GM18909 (cell line): ENCODE results near the gene LAMA3.
"Not testable (repeated sequence)": the region's sequence is repeated elsewhere in the genome, so short reads cannot be mapped to it uniquely, and the experiment has no call there.

Source experiments
- ATAC-seq: cut with Tn5 transposase; IDR thresholded peaks from one replicate; pipeline ENCODE4 v1.9.1; 2021; ENCODE audit warnings: mild to moderate bottlenecking; ENCODE audit not compliant: unreplicated experiment, poor library complexity

LAMA3 gene

DNA sequence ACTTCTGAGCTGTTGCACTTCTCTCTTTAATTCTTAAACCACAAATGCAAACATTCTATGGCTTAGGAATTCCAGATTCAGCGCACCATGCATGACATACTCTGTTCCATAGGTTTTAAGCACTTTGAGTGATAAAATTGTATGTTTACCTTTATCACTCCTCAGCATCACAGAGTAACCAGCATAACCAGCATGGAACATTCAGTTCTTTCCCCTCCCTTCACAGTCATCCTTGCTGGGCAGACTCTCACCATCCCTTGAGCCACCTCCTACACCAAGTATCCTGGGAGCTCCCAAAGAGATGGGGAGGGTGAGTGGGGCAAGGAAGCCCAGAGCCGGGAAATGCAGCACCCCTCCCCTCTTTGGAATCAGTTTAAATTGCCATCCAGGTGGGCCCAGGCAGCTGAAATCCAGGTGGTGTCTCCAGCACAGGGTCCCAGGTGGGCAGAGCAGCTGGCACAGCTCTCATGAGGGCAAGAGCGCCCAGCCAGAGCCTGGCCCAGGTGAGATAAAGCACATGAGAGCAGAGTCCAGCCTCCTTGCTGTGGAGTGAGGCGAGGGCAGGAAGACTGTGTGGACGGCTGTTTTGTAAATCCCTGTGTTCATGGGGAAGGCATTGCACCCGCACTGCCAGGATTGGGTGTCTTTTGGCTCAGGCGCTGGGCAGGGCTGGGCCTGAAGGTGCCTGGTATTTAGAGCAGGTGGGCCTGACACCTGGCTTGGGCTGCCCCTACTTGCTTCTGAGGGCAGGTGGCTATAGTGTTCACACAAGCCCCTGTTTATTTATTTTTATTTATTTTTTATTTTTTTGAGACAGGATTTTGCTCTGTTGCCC is 36.8 kb downstream of the LAMA3 start:
- no peak for ATAC-seq

DNA sequence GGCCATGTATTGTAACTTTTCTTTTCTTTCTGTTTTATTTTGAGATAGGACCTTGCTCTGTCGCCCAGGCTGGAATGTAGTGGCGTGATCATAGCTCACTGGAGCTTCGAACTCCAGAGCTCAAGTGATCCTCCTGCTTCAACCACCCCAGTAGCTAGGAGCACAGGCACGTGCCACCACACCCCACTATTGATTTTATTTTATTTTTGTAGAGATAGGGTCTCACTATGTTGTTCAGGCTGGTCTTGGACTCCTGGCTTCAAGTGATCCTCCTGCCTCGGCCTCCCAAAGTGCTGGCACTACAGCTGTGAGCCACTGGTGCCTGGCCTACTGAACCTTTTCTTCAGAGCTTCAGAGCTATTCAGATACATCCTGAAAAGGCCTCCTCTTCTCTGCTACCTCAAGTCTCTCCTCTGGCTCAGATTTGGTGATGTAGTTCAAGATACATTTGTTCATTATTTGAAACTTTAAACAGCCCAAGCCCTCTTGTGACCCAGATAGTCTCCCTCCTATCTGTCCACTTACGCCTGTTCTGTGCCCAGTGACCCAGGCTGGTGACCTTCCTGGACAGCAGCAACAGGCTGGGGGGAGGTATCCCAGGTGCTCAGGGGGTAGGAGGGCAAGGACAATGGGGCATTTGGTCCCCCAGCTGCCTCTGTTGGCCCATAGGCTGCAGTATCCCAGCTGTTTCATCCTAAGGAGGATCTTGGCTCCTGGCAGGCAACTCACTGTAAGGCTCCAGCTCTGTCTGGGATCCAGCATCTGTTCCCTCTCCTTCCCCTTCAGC is 38.6 kb downstream of the LAMA3 start:
- ATAC-seq: no peak

DNA sequence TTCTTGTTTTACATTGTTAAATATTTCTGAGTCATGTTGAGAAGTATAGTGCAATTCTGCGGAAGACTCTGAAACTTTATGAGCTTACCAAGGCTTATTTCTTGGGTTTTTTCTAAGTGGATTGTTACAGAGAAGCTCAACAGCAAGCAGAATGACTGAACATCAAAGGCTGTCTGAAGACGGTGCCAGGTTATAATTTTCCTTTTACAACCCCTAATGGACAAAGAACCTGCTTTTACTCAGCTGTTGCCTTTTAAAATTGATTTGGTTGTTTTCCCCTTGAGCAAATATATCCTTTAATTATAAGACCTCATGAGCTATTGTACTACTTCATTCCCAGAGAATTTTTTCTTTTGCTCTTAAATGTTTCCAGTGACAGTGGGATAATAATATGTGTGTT is 41.6 kb downstream of the LAMA3 start:
- ATAC-seq: no peak

DNA sequence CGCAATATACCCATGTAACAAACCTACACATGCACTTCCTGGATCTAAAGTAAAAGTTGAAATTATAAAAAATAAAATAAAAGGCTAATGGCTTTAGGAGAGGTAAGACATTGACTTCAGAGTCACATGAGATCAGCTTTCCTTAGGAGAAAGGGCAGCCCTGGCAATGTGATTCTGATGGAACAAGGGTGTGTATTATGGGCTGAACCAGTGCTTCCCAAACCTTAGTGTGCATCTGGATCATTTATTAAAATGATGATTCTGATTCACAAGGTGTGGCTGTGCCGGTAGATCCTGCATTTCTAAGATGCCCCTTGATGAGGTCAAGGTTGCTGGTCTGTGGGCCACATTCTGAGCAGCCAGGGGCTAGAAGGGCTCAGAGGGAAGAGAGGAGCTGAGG is 42.6 kb downstream of the LAMA3 start:
- no peak for ATAC-seq

- no peak for ATAC-seq
Measured at GRCh38 chr18:23732439-23732838, 43.2 kb downstream of the LAMA3 start.

GRCh38 chr18:23733265-23733664 is 44.0 kb downstream of the LAMA3 start:
- not testable (repeated sequence) for ATAC-seq

DNA sequence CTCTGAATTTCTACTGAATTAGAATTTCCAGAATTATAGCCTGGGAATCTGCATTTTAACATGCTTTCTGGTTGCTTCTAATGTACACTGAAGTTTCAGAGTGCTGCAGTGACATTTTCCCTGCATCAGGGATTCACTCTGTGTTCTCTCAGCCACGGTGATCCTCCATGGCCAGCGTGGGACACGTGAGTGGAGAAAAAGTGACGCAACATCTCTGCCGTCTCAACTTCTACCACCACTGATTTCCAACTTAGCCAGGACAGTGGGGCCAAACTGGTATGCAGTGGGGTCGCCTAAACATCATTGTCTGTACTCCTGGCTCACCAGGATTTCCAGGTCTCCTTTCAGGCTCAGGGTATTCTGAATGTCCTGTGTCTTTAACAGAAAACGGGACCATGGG is 44.6 kb downstream of the LAMA3 start:
- ATAC-seq: no peak

- ATAC-seq: peak; percentile 77
Measured at GRCh38 chr18:23735021-23735464, 45.8 kb downstream of the LAMA3 start.

GRCh38 chr18:23737578-23737977 is 48.3 kb downstream of the LAMA3 start:
- ATAC-seq: no peak

DNA sequence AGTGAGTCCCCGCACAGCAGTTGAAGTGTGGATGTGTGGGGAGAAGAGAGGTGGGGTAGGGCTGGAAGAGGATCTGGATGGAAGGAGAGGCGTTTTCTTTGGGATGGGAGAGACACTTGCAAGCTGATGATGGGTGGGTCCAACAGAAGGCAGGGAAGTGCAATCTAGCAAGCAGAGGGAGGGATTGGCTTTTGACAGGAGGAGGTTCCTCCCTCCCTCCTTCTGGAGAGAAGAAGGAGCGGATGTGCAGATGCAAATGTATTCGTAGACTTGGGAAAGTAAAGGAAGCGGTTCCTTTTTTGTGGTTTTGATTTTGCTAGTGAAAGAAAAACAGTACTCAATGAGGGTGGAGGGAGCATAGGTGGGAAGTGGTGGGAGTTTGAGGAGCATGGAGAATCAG is 48.9 kb downstream of the LAMA3 start:
- ATAC-seq: no peak

- no peak for ATAC-seq
Measured at GRCh38 chr18:23738575-23738974, 49.3 kb downstream of the LAMA3 start.

DNA sequence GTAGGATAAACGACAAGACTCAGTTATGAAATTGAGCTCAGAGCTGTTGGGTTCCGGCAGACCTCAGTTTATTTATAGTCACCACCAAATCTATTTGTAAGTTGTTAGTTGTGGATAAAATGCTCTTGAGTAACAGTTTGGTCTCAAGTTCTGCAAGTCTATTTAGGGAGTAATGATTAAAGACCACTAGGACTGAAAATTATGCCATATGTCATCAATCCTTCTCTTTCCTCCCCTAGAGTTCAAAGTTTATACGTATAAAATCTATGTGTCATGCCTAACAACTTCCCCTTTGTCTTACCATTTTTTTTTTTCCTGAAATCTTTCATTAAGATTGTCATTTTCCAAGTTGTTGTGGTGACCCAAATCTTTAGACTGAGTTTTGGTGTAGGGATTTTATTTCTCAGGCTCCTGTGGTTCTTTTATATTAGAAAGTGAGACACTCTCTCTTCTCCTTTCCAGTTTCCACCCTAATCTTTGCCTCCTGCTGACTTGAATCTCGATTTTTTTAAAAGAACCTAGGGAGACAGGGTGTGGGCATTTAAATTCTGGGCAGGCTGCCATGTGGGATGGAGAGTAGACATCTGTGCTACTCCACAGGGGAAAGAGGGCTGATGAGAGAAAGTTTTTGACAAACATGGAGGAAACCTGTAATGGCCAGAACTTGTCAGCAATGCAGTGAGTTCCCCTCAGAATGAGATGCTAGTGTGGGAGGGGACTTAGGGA is 51.0 kb downstream of the LAMA3 start:
- no peak for ATAC-seq

DNA sequence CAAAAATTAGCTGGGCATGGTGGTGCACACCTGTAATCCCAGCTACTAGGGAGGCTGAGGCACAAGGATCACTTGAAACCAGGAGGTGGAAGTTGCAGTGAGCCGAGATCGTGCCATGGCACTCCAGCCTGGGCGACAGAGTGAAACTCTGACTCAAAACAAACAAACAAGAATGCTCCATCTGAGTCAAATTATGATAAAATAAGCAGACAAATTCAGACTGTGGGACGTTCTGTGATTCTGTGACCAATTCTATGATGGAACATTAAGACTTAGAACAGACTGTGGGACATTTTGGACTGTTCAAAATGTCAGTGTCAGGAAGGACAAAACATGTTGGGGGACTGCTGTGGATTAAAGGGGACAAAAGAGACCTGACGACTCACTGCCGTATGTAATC is 52.7 kb downstream of the LAMA3 start:
- not testable (repeated sequence) for ATAC-seq

GRCh38 chr18:23743733-23744333 is 54.6 kb downstream of the LAMA3 start:
- ATAC-seq: no peak

- ATAC-seq: no peak
Measured at GRCh38 chr18:23745366-23745765, 56.1 kb downstream of the LAMA3 start.

DNA sequence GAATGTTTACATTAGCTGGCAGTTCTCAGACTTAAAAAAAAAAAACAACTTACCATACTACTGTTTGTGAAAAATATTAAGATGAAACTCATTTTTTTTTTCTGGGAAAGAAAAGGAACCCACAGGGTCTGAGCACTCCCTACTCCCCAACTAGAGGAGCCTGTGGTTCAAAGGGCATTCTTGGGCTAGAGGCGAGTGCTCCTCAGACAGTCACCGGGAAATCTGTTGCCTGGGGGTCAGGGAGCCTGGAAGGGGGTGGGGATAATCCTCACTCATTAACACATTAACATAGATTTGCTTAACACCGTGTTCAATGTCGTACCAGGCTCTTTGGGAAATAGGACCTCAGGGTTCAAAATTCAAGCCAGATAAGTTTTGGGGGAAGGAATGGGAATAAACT is 57.6 kb downstream of the LAMA3 start:
- no peak for ATAC-seq

DNA sequence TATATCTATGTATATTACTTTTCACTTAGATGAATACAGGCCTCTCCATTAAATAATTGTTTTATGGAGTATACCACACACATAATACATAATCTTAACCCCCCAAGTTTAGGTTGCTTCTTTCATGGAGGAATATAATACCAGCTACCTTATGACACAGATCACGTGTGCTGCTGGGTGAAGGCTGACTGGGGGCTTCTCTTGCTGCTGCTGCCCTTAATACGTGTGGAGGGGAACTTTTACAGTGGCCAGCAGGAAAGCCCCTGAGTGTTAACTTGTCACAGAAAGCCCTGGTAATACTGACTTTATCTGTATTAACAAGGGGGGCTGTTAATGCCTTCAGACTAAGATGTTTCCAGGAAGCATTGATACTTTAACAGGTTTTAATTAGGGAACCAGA is 63.1 kb downstream of the LAMA3 start:
- ATAC-seq: no peak

DNA sequence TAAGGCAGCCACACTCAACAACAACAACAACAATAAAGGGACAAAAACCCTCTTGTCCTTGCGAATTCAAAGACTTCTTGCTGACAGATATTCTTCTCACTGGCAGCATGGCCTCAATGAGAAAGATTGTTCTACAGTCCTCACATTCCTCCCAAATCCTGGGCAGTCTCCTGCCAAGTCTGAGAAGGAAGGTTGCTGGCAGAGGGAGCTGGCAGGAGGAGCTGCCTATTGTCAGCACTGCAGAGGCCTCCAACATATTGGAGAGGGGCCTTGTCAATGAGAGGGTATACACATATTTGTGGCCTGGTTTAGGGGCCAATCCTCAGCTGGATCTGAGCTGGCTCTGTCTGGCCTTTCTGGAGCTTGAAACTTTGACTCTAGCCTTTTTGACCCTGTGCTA is 63.5 kb downstream of the LAMA3 start:
- ATAC-seq: no peak

DNA sequence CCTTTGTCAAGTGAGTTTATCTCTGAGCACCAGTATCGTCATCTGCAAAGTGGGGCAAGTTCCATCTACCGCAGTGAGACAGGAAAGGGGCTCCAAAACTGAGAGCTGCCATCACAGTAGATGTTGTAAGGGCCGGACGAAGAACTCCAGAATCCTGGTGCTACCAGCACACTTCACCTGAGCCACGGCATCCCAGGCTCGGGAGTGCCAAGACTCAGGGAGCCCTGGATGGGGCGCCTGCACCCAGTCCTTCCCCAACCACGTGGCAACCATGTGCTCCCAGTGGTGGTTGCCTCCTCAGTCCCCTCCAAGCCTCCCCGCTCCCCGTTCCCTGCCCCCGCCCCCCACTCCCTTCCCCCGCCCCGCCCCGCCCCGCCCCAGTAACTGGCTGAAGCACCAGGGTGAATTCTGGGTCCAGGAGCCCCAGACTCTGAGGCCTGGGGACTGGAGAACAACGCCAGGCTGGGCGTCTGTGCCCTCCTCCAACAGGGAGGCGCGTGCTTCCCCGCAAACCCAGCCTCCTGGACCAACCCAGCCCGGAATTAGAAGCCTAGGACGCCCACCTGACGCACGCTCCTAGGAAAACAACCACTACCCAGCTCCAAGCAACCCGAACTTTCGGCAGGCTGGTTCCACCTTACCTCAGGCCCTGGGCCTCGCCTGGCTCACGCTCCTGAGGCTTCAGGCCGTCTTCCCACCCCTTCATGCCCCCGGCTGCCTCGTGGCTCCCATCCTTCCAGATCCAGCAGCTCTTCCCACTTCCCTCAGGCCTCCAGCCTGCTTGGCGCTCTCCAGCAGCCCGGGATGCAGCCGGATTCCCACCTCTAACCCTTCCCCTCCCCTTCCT is 67.6 kb downstream of the LAMA3 start:
- no peak for ATAC-seq

GRCh38 chr18:23757437-23757733 is 68.1 kb downstream of the LAMA3 start:
- no peak for ATAC-seq
